ENCODE results near the gene AKR1C2. TPM values are rescaled to one million over a fixed set of nuclear protein-coding genes. Genes with fewer than 3 reads are reported as not detected.
"Not testable (repeated sequence)": the region's sequence is repeated elsewhere in the genome, so short reads cannot be mapped to it uniquely, and the experiment has no call there.

Gene AKR1C2
- total RNA-seq, 1 experiment from 2014 or later: 16.2 TPM

GRCh38 chr10:4980793-4981192 lies 22.9 kb downstream of the AKR1C2 start:
- Histone ChIP-seq H3K36me3 (ENCODE audit: insufficient read depth, low read length, poor library complexity, severe bottlenecking) (no peaks in the 10 kb centered on the region), H3K27ac (ENCODE audit: low read depth, low read length, poor library complexity, severe bottlenecking) (no peak overlapping the region), H3K27me3 (replicated peaks; ENCODE audit: insufficient read depth, low read depth, low read length, poor library complexity) (no peaks in the 10 kb centered on the region), H3K4me1 (ENCODE audit: insufficient read depth, low read length, poor library complexity, severe bottlenecking) (no peaks in the 10 kb centered on the region), H3K4me3 (ENCODE audit: low read depth, low read length, poor library complexity, severe bottlenecking) (no peak overlapping the region), H3K9me3 (ENCODE audit: low read depth, low read length, poor library complexity, severe bottlenecking) (no peaks in the 10 kb centered on the region)
- no peak for TF ChIP-seq EZH2 (IDR thresholded peaks at IDR 0.05; ENCODE audit: borderline replicate concordance, low read depth, low read length, poor library complexity, severe bottlenecking)
- no peak for TF ChIP-seq CTCF (conservative IDR thresholded peaks at IDR 0.05; ENCODE audit: low read depth, low read length)
- no TSS peak for BruUV-seq (replicated peaks)
- ChIA-PET CTCF (no interaction called here), POLR2A (ENCODE audit: low non-redundant PET) (no interaction called here)
- intact Hi-C loops (cut with micrococcal nuclease; ENCODE audit: unreplicated experiment): no loop called here
- DNase-seq (ENCODE audit: low spot score): no peak

GRCh38 chr10:4978870-4979269 lies 24.8 kb downstream of the AKR1C2 start:
- POLR2A ChIA-PET (ENCODE audit: low non-redundant PET): no interaction called here
- no peak overlapping the region for H3K27ac ChIP-seq (ENCODE audit: low read depth, low read length, poor library complexity, severe bottlenecking)
- no TSS peak for BruUV-seq (replicated peaks)
- no peaks in the 10 kb centered on the region for H3K4me1 ChIP-seq (ENCODE audit: insufficient read depth, low read length, poor library complexity, severe bottlenecking)
- CTCF ChIA-PET: no interaction called here
- H3K36me3 ChIP-seq (ENCODE audit: insufficient read depth, low read length, poor library complexity, severe bottlenecking): no peaks in the 10 kb centered on the region
- DNase-seq (ENCODE audit: low spot score): no peak
- no peaks in the 10 kb centered on the region for H3K27me3 ChIP-seq (replicated peaks; ENCODE audit: insufficient read depth, low read depth, low read length, poor library complexity)
- no peak for TF ChIP-seq CTCF (conservative IDR thresholded peaks at IDR 0.05; ENCODE audit: low read depth, low read length)
- no peak for TF ChIP-seq EZH2 (IDR thresholded peaks at IDR 0.05; ENCODE audit: borderline replicate concordance, low read depth, low read length, poor library complexity, severe bottlenecking)
- H3K9me3 ChIP-seq (ENCODE audit: low read depth, low read length, poor library complexity, severe bottlenecking): no peaks in the 10 kb centered on the region
- intact Hi-C loops (cut with micrococcal nuclease; ENCODE audit: unreplicated experiment): no loop called here
- H3K4me3 ChIP-seq (ENCODE audit: low read depth, low read length, poor library complexity, severe bottlenecking): no peak overlapping the region

- H3K27me3 ChIP-seq (replicated peaks; ENCODE audit: insufficient read depth, low read depth, low read length, poor library complexity): no peaks in the 10 kb centered on the region
- H3K4me1 ChIP-seq (ENCODE audit: insufficient read depth, low read length, poor library complexity, severe bottlenecking): no peaks in the 10 kb centered on the region
- H3K27ac ChIP-seq (ENCODE audit: low read depth, low read length, poor library complexity, severe bottlenecking): no peak overlapping the region
- DNase-seq (ENCODE audit: low spot score): no peak
- no peak overlapping the region for H3K4me3 ChIP-seq (ENCODE audit: low read depth, low read length, poor library complexity, severe bottlenecking)
- no peaks in the 10 kb centered on the region for H3K36me3 ChIP-seq (ENCODE audit: insufficient read depth, low read length, poor library complexity, severe bottlenecking)
- intact Hi-C loops (cut with micrococcal nuclease; ENCODE audit: unreplicated experiment): no loop called here
- H3K9me3 ChIP-seq (ENCODE audit: low read depth, low read length, poor library complexity, severe bottlenecking): no peaks in the 10 kb centered on the region
- TF ChIP-seq CTCF (conservative IDR thresholded peaks at IDR 0.05; ENCODE audit: low read depth, low read length): no peak
- no peak for TF ChIP-seq EZH2 (IDR thresholded peaks at IDR 0.05; ENCODE audit: borderline replicate concordance, low read depth, low read length, poor library complexity, severe bottlenecking)
- BruUV-seq (replicated peaks): no TSS peak
- ChIA-PET POLR2A (ENCODE audit: low non-redundant PET) (no interaction called here), CTCF (no interaction called here)
These were observed 26.6 kb downstream of the AKR1C2 start for GRCh38 chr10:4977025-4977424.

GRCh38 chr10:4974400-4974799 lies 29.3 kb downstream of the AKR1C2 start:
- CTCF ChIA-PET; intact Hi-C loops (cut with micrococcal nuclease; ENCODE audit: unreplicated experiment); H3K9me3 ChIP-seq (ENCODE audit: low read depth, low read length, poor library complexity, severe bottlenecking); H3K4me1 ChIP-seq (ENCODE audit: insufficient read depth, low read length, poor library complexity, severe bottlenecking); POLR2A ChIA-PET (ENCODE audit: low non-redundant PET); H3K27ac ChIP-seq (ENCODE audit: low read depth, low read length, poor library complexity, severe bottlenecking); BruUV-seq (replicated peaks); H3K36me3 ChIP-seq (ENCODE audit: insufficient read depth, low read length, poor library complexity, severe bottlenecking); H3K4me3 ChIP-seq (ENCODE audit: low read depth, low read length, poor library complexity, severe bottlenecking); DNase-seq (ENCODE audit: low spot score); H3K27me3 ChIP-seq (replicated peaks; ENCODE audit: insufficient read depth, low read depth, low read length, poor library complexity): not testable (repeated sequence)

- H3K27ac ChIP-seq (ENCODE audit: low read depth, low read length, poor library complexity, severe bottlenecking); intact Hi-C loops (cut with micrococcal nuclease; ENCODE audit: unreplicated experiment); BruUV-seq (replicated peaks); H3K4me3 ChIP-seq (ENCODE audit: low read depth, low read length, poor library complexity, severe bottlenecking); H3K9me3 ChIP-seq (ENCODE audit: low read depth, low read length, poor library complexity, severe bottlenecking); CTCF ChIA-PET; DNase-seq (ENCODE audit: low spot score); H3K4me1 ChIP-seq (ENCODE audit: insufficient read depth, low read length, poor library complexity, severe bottlenecking); POLR2A ChIA-PET (ENCODE audit: low non-redundant PET); H3K36me3 ChIP-seq (ENCODE audit: insufficient read depth, low read length, poor library complexity, severe bottlenecking); H3K27me3 ChIP-seq (replicated peaks; ENCODE audit: insufficient read depth, low read depth, low read length, poor library complexity): not testable (repeated sequence)
These were observed 30.4 kb downstream of the AKR1C2 start for GRCh38 chr10:4973294-4973693.
